Purkinje cell (primary cell): ENCODE measurements around the gene TGFBR3L. TPM values are rescaled to one million over a fixed set of nuclear protein-coding genes. Genes with fewer than 3 reads are reported as not detected.

Experiments
- polyA plus RNA-seq: library from polyadenylated mRNA; unstranded; fragments of >200 nt; fragmentation: Nextera tagmentation; gene quantifications from 2 replicates; pipeline ENCODE4 v1.2.1, GENCODE V29; 2014

The TGFBR3L gene
- 0.97 and 4.5 TPM in 2 replicates for polyA plus RNA-seq

DNA sequence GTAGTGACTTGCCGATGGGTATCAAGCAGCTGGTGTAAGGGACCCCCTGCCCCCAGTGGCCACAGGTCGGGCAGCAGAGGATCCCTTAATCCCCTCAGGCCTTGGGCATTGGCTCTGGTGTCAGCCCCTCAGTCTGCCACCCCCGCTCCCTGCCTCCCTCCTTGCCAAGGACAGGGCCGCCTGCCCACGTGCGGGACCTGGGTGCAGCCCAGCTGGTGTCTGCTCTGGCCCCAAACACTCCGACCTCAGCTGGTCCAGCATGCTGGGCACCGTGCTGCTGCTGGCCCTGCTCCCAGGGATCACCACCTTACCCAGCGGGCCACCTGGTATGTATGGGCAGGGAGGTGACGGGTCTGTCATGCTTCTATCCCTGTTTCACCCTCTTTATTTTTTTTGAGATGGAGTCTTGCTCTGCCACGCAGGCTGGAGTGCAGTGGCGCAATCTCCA is at the start of gene TGFBR3L:
Gene TGFBR3L, plus strand, starts transcription at position 233 of the 448 bp plus-strand sequence.

DNA sequence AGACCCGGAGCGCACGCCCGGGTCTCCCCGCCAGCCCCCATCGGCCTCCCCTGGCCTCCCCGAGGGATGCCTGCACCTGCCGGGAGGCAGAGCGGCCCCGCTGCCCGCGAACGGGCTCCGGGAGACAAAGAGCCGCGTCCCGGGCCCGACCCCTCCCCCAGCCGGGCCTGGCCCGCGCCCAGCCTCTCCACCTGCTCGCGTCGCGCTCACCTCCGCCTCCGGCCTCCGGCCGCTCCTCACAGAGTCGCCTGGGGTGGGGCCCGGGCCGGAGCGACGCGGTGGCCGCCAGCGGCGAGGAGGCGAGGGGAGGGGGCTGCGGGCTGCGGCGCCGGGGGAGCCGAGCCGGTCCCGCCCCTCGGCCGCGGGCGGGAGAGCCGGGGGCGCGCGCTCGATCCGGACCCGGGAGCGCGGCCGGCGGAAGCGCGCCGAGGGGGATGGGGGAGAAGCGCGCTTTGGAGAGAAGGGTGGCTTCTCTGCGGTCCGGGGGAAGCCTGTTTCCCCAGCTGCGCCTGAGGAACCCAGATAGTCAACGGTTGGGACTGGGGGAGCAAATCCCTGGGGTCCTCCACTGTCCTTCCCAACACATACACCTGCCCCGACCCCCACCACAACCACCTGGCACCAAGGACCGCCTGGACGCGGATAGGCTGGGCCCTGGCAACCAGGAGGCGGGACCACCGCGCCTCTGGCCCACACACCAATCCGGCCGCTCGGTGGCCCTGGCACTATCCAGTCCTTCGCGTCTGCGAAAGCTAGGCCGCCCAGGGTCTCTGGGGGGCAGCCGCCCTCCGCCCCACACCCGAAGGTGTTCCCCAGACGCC is 40.3 kb upstream of the TGFBR3L start, which contains the start of gene PRR36:
Gene PRR36, minus strand, starts transcription at position 315 of the 821 bp plus-strand sequence. CDS start 701 bp downstream, outside the sequence.

DNA sequence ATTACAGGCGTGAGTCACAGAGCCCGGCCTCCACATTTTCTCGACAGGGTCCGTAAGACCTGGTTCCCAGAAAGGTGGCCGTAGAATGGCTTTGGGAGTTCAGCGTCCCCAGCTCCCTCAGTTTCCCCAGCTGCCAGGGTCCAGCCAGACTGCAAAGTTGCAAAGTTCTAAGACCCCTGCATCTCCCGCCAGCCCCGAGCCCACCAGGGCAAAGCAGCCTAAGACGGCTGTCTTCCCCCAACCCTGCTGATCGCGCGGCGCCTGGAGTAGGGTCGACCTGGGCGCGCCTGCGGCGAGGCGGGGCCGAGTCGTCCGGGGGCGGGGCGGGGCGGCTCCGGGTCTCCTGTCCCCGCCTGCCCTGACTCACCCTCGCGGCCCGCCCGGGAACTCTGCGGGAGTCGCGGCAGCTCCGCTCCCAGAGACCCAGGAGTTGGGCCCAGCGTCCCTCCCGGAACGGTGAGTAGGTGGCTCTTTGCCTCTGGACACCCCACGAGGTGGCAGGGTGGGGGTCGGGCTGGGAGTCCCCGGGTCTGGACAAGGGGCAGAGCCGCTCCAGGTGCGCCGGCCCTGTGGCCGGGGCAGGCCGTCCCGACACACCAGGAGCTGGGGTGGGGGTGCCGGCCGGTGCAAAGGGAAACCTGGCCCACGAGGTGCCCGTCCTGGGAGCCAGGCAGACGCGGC is 26.3 kb upstream of the TGFBR3L start, which contains the start of gene LRRC8E:
Gene LRRC8E, plus strand, starts transcription at position 366 of the 681 bp plus-strand sequence. CDS start 7,094 bp downstream, outside the sequence.

DNA sequence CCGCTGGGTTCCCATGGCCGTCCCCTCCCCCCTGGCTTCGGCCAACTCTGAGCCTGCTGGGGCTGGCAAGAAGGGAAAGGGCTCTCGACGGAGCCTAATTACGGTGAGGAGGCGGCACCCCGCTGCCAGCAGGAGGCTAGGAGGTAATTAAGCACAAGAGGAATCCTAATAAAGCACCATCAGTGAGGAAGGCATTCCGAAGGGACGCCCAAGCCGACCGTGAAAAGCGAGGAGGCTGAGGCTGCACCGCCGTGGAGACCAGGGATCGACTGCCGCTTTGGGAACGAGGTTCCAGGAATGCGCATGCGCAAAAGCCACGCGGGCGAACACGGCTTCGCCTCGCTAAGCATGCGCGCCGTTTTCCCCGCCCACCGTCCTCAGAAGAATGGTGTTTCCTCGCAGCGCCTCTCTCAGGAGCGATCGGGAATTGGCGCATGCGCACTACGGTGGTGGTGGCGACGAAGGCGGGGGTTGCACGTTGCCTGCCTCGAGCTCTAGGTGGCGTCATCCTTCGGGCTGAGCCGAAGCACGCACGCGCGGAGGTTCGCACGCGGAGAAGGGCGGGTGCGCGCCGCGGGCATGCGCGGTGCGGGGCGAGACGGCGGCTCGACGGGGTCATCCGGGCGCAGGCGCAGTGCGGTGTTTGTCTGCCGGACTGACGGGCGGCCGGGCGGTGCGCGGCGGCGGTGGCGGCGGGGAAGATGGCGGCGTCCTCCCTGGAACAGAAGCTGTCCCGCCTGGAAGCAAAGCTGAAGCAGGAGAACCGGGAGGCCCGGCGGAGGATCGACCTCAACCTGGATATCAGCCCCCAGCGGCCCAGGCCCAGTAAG is 11.2 kb upstream of the TGFBR3L start, which contains the start of gene MAP2K7:
Gene MAP2K7, plus strand, starts transcription at position 634 of the 830 bp plus-strand sequence. Its CDS starts 68 bp downstream, at position 702.

DNA sequence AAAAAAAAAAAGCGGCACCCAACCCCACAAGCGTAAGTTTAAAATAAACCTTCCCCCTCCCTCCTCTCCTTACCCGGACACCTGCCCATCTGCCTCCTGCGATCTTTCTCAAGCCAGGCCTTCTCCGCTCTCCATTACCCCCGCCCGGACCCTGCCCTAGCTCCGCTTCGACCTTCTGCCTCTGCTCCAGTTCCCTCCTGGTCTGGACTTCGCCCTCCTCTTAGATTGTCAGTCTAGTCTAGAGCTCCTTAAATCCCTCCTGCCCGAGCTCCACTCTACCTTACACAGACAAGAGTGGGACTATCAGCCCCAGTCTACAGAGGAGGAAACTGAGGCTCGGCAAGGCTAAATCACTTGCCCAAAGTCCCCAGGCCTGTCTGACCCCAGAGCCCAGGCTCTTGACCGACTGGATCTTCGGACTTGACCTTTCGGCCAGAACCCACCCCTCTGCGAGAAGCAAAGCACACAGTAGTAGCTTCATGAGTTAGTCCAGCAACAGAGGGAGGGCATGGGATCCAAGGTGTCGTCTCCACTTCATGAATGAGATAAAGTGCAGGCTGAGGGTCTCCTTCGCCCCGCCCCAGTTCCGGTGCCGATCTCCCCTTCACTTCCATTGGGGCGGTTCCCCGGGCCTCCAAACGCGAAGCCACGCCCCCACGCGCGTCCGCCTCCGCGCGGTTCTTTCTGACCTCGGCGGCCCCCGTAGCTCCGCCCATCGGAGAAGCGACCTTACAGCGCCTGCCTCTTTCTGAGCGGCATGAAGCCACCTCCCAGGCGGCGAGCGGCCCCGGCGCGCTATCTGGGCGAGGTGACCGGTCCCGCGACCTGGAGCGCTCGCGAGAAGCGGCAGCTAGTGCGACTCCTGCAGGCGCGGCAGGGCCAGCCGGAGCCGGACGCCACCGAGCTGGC is 5.2 kb downstream of the TGFBR3L start, which contains the start of gene SNAPC2:
Gene SNAPC2, plus strand, starts transcription at position 729 of the 909 bp plus-strand sequence. Its CDS starts 29 bp downstream, at position 758.

DNA sequence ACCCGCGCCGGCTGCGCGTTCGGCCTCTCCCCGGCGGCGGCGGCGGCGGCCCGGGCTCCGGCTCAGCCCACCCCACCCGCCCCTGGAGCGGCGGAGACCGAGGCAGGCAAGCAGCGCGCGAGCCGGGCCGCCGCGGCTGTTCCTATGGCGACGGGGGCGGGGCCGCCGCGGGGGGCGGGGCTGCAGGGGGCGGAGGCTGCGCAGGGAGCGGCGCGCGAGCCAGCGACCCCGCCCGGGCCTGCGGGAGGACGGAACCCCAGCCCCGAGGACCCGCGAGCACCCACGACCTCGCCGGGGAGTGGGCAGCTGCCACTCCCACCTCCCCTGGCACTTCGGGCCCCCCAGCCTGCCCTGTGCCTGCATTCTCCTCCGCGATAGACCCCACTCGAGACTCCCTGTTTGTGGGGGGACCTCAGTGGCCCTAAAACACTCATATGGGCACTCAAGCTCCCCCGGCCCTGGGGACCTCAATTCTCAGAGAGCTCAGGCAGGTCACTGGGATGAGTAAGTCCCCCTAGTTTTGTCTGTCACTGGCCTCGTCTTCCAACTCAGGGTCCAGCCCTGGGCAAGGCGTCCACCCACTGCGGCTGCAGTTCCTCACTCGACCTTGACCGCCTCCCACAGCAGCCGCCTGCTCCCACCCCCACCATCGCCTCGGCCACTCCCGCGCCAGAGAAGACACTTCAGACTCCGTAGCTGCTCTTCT is 11.5 kb downstream of the TGFBR3L start, which contains the start of gene CTXN1:
Gene CTXN1, minus strand, starts transcription at position 115 of the 706 bp plus-strand sequence. CDS start 597 bp downstream, outside the sequence.

DNA sequence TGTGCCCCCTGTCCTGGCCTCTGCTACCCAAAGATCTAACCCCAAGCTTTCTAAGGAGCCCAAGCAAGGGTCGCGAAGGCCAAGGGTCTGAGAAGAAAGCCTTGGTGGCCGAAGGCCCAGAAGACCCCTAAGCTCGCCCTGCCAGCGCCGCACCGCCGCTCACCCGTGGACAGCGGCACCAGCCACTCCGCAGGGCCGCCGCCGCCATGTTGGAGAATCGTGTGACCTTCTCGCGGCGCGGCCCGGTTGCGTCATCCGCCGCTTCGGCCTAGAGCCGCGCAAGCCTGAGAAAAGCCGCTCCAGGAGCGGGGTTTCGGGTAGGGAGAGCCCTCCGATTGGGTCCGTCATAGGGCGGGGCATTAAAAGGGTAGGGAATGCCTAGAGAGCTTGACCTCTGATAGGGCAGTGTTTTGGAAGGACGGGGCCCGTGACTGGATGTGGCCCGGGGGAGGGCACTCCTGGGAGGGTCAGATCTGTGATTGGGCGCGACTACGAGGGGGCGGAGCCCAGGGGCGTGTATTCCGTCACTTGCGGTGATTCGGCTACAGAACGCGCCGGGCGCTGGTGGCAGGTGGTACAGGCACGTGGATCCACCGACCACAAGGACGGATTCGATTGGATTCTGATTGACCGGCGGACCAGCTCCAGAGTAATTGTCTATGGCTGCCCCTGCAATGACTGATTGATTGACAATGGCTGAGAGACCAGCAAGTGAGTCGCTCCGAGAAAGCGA is 29.0 kb downstream of the TGFBR3L start, which contains the start of gene TIMM44:
Gene TIMM44, minus strand, starts transcription at position 223 of the 733 bp plus-strand sequence. Its CDS starts 15 bp downstream, at position 208.

Other genes with a start within 250 kb of the TGFBR3L start
- not detected in 2 replicates for gene RETN, start 245.8 kb upstream of the TGFBR3L start, polyA plus RNA-seq
- not detected in 2 replicates for gene MCEMP1, start 237.7 kb upstream of the TGFBR3L start, polyA plus RNA-seq
- 49.0 and 150 TPM in 2 replicates for gene TRAPPC5, start 234.0 kb upstream of the TGFBR3L start, polyA plus RNA-seq
- not detected in 2 replicates for gene FCER2, start 212.7 kb upstream of the TGFBR3L start, polyA plus RNA-seq
- 1.6 TPM in 1 of 2 replicates, not detected in the other for gene CLEC4G, start 182.7 kb upstream of the TGFBR3L start, polyA plus RNA-seq
- gene CD209, start 167.3 kb upstream of the TGFBR3L start, polyA plus RNA-seq: not detected in 2 replicates
- 0.44 TPM in 1 of 2 replicates, not detected in the other for gene CLEC4M, start 151.6 kb upstream of the TGFBR3L start, polyA plus RNA-seq
- 0.59 and 1.0 TPM in 2 replicates for gene EVI5L, start 84.6 kb upstream of the TGFBR3L start, polyA plus RNA-seq
- gene PRR36, start 40.4 kb upstream of the TGFBR3L start, polyA plus RNA-seq: 0.87 and 1.3 TPM in 2 replicates
- gene LRRC8E, start 26.3 kb upstream of the TGFBR3L start, polyA plus RNA-seq: not detected in 2 replicates
- gene MAP2K7, start 11.0 kb upstream of the TGFBR3L start, polyA plus RNA-seq: 0.34 and 0.47 TPM in 2 replicates
- gene SNAPC2, start 5.5 kb downstream of the TGFBR3L start, polyA plus RNA-seq: 2.1 and 3.0 TPM in 2 replicates
- 2.1 TPM in 1 of 2 replicates, not detected in the other for gene CTXN1, start 11.3 kb downstream of the TGFBR3L start, polyA plus RNA-seq
- gene TIMM44, start 28.8 kb downstream of the TGFBR3L start, polyA plus RNA-seq: 8.8 and 13.7 TPM in 2 replicates
- 6.6 and 8.6 TPM in 2 replicates for gene ELAVL1, start 90.8 kb downstream of the TGFBR3L start, polyA plus RNA-seq
- not detected in 2 replicates for gene CCL25, start 137.9 kb downstream of the TGFBR3L start, polyA plus RNA-seq
- gene FBN3, start 234.8 kb downstream of the TGFBR3L start, polyA plus RNA-seq: not detected in 2 replicates